GM21528 (cell line): ENCODE data around the gene IL23A.
A peak's percentile ranks its signal among the peaks of the same experiment; 100 is the strongest.
"Not testable (repeated sequence)": the region's sequence is repeated elsewhere in the genome, so short reads cannot be mapped to it uniquely, and the experiment has no call there.

Experiments
- ATAC-seq: cut with Tn5 transposase; IDR thresholded peaks from one replicate; pipeline ENCODE4 v1.9.1; 2021; ENCODE audit warnings: mild to moderate bottlenecking, moderate library complexity; ENCODE audit not compliant: unreplicated experiment, low FRiP score

IL23A gene

DNA sequence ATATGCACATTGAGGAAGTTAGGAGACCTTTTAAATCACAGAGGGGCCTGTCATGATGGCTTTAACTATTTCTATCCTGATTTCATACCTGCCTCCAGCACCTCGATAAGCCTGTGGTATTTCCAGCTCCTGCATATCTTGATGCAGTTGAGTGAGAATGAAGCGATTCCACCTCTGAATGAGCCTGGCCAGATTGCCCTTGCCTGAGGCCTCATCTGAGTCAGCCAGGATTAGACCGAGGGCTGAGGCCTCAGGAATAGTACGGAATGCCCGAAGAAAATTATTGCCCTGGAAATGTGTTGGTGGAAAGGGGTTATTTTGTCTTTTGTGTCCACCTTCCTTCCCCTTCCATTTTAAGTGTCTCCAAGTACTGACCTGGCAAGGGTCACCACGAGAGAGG is 14.5 kb upstream of the IL23A start:
- ATAC-seq = no peak

DNA sequence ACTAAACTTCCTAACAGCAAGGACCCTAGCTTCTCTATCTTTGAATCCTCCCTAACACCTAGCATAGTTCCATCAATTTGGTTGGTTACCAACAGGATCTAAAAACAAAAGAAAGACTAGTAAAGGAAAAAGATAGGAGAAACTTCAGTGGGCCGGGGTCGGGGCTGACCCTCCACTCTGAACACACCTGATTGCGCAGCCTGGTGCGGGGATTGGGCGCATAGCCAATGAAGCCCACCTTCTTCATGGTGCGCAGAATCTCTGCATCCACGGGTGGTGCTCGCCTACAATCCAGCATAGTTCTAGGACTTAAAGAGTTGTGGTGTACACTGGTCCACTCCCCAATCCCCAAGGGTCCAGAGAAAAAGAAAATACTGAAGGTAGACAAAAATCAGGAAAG is 12.6 kb upstream of the IL23A start:
- no peak for ATAC-seq

DNA sequence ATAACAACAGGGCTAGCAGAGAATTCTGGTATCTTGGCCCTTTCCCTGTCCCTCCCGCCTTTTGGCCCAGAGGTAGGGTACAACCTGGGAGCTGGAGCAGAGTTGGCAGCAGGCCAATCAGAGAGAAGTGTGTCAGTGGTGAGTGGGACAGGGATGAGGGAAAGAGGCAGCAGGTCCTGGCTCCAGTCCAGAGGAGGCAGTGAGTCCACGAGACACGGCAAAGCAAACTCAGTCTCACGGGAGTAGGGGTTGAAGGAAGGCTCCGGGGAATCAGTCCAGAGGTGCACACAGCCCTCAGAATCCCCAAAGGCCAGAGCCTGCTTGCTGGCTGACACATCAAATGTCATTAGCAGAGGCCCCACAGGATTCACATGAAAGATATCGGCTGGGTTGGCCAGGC is 12.2 kb upstream of the IL23A start:
- no peak for ATAC-seq

DNA sequence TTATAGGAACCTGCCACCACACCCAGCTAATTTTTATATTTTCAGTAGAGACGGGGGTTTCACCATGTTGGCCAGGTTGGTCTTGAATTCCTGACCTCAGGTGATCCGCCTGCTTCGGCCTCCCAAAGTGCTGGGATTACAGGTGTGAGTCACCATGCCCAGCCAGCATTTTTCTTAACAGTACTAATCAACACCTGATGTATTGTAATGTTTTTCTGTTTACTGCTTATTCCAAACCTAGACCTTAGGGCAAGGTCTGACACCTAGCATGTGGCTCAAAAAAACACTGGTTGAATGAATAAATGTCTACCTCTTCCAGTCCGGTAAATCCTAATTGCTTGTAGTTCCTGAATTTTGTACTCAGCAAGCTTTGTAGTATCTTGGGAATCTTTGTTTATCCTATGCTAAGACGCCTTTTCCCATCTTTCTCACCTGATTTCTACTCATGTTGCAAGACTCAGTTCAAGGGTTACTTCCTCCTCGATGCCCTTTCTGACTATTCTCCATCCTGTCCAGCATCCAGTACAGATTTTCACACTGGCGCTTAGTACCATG is 7.7 kb upstream of the IL23A start:
- ATAC-seq = no peak

DNA sequence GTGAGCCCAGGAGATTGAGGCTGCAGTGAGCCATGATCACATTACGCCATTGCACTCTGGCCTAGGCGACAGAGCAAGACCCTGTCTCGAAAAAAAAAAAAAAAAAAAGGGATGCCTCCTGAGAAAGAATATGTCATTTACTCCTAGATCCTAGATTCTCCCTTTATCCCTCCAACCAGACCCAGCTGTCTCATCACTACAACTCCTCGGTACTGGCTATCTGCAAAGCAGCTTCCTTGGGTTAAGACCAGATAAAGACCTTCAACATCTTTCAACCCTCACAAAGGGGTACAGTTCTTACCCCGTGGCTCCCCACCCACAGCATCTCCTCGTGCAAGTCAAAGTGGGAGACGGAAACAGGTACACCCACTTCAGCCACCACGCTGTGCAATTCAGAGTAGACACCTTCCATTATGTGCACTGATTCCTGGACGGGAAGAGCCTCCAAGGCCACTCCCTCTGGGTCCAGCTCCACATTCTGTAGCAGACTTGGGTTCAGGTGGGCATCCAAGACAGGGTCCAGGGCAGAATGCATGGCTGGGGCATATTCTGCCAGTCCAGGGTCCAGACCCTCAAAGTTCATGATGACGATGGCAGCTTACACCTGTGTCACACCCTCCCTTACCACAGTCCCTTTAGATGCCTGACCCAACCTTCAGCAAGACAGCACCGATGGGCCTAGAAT is 6.0 kb upstream of the IL23A start:
- no peak for ATAC-seq

DNA sequence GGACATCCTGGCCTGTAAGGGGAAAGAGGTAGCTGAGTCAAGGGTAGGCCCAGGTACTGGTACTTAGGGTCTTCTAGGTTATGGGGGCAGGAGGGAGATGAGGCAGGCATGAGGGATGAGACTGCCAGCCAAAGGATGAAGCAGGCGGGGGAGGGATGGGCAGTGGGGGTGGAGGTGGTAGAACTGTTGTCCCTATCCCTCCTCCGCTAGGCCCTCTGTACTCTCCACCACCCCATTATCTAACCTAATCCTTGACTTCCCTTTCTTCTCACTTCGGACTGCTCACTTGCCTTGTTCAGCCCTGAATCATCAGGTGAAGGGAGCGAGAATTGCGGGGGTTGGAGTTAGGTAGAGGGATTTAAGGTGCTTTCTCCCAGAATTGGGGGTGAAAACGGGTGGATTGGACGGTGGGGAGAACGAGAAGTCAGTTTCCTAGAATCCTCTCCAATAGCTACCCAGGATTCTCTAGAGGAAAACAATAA is 5.4 kb upstream of the IL23A start:
- no peak for ATAC-seq

DNA sequence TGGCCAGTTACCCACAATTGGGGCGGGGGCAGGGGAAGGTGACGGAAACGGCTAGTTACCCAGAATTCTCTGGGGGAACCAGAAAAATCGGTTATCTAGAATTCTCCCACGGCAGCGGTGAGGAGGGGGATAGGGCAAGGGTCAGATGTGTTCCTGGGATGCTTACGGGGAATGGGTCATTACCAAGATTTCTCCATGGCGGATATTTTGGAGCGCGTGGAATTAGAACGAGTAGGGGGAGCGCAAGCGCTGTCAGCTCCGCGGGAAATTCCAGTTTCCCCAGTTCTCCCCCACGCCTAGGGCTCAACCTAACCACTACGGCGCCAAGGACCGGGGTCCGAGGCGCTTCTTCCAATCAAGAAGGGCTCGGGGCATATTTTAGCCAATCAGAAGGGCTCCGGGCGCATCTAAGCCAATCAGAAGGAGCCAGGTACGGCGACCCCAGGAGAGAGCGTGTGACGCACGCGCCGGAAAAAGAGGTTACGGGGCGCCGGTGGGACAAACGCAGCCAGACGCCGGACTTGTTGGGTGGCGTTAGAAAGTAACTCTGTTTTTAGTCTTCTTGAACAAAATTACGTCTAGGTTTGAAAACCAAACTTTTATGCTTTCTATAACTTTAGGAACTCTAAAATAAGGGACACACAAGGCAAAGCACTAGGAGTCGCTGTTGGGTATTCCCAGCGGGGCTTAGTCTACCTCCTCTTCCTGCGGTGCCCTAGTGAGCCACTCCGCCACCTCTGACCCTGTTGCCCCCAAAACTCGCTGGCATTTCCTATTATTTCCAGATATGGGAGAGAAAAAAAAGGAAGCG is 4.8 kb upstream of the IL23A start, which contains the start of gene PAN2:
Gene PAN2, minus strand, starts transcription at position 322 of the 811 bp plus-strand sequence. CDS start 906 bp downstream, outside the sequence.
- peak; percentile 88 for ATAC-seq

DNA sequence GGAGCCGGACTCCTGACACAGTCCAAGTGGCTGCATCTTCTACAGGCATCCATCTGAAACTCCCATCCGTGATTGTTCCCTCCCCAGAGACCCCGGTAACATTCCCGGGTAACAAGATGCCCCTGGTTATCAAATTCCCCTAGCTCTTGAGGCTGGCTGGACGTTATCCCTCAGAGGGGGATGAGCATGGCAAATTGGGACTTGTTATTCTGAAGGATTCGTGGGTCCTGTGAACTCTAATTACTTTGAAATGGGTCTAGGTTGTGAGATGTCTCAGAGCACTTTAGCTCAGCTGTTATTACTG is 4.2 kb upstream of the IL23A start:
- no peak for ATAC-seq

DNA sequence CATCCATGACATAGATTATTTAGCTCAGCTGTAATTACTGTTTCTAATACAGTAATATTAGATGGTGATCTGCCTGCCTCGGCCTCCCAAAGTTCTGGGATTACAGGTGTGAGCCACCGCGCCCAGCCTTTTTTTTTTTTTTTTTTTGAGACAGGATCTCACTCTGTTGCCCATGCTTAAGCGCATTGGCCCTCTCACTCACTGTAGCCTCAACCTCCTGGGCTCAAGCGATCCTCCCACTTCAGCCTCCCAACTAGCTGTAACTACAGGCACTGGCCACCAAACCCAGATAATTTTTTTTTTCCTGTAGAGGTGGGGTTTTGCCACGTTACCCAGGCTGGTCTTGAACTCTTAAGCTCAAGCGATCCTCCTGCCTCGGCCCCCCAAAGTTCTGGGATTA is 3.2 kb upstream of the IL23A start:
- ATAC-seq = not testable (repeated sequence)

DNA sequence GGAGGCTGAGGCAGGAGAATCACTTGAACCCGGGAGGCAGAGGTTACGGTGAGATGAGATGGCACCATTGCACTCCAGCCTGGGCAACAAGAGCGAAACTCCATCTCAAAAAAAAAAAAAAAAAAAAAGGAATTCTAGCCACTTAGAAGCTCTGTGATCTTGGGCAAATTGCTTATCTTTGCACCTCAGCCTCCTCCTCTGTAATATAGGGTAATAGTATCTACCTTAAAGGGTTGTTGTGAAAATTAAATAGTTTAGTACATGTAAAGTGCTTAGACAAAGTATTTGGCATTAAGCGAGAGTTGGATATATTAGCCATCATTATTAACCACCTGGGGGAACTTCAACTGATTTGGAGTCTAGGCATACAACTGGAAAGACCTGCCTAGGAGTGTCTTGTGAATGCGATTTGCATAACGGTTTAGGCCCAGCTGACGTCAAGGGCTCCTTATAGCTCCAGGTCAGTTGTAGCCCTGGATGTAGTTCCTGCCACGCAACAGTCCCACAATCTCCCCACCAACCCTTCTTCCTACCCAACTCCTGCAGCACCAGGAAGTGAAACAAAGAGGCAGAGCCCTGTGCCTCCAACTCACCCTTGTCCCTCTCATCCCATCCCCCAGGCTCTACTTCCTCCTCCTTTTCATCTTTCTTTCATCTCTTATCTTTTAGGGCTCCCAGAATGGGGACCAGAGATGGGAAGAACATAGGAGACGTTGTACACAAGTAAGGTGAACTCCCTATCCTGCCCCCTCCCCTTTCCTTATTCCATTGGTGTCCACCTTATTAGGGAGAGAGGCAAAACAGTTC is 2.1 kb upstream of the IL23A start:
- ATAC-seq = no peak

DNA sequence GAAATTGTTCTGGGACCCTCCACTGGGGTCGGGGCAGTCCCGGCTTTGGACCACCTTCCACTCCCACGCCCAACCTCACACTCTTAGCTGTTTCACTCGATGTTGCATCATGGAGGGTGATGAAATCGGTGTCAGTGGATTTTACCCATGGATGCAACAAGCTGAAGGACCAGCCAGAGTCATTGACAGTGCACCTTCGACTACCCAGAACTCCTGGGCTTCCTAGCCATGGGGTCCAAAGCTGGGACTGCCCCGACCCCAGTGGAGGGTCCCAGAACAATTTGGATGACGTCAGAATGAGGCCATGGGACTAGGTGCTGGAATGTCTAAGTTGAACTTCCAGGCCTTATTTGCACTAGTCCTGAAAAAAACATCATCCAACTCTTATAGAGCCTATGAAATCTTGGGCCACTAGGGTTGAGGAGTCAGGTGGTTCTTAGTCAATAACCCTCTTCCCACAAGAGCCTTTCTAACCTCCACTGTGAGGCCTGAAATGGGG is 882 bp upstream of the IL23A start:
- no peak for ATAC-seq

DNA sequence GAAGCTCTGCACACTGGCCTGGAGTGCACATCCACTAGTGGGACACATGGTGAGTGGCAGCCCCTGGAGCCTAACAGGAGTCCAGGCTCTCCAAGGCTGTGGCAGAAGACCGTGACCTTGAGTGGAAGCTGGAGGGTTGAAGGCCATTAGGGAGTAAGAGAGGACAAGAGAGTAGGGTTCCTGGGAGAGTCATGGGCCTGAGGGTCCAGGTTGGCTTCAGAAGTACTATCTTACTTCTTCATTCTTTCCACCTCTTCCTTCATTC is 406 bp downstream of the IL23A start:
- ATAC-seq = no peak

DNA sequence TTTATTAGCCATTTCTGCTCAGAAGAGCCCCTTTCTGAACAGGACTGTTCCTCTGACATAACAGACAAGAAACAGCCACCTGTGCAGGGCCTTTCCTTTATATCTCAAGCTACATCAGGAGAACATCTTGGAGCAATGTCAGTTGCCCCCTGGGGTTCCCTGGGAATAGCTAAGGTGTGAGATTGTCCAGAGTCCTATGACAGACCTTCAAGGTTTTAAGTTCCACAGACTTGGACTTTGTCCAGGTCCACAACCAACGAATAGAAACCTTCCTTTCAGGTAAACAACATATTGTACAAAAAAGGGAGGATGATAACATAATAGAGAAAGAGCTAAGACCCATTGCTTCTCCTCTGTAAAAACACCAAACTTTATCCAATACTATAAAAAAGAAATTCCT is 2.9 kb downstream of the IL23A start:
- ATAC-seq = no peak

DNA sequence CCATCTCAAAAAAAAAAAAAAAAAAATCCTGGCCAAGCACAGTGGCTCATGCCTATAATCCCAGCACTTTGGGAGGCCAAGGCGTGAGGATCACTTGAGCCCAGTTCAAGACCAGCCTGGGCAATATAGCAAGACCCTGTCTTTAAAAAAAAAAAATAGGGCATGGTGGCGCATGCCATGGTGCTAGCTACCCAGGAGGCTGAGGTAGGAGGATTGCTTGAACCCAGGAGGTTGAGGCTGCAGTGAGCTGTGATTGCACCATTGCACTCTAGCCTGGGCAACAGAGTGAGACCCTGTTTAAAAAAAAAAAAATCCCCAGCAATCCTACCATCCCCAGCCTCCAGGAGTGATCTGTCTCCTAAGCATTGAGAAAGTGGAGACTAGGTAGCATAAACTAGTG is 3.6 kb downstream of the IL23A start:
- not testable (repeated sequence) for ATAC-seq

DNA sequence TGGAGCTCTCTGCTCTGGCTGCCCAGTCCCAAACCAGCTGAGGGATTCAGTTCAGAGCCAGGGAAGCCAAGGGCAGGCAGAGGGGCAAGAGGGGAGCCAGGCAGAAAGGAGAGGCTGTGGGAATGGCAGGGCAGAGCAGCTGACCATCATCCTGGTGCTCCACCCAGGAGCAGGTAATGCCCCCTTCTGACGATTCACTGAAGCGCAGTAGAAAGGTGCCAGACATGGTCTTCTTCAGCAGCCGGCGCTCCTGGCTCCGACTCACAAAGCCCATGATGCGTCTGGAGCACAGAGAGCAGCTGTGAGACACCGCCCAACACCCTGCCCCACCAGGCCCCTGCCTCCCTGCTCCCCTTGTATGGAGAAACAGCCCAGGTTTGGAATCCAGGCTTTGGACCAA is 8.0 kb downstream of the IL23A start:
- no peak for ATAC-seq

DNA sequence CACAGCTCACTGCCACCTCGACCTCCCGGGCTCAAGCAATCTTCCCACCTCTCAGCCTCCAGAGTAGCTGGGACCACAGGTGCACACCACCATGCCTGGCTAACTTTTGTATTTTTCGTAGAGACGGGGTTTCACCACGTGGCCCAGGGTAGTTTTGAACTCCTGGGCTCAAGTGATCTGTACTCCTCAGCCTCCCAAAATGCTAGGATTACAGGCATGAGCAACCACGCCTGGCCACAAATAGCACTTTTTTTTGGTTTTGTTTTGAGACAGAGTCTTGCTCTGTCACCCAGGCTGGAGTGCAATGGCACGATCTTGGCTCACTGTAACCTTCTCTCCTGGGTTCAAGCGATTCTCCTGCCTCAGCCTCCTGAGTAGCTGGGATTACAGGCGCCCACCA is 8.6 kb downstream of the IL23A start:
- not testable (repeated sequence) for ATAC-seq

DNA sequence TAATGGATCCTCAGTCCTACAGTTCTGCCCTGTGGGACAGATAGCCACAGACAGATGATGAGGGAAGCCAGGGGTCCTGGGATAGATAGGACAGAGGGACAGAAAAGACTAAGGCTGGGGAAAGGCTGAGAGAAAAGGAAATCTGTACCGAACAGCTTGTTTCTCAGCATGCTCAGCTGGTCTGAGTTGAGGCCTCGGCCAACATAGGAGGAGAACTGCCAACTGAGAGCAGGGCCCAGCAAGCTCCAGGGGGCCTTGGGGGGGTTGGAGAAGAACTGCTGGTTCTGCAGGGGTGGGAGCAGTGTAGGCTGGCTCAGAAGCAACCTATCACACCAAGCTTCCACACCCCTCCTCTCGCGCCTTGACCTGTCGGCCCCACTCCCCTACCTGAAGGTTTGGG is 10.1 kb downstream of the IL23A start:
- no peak for ATAC-seq

DNA sequence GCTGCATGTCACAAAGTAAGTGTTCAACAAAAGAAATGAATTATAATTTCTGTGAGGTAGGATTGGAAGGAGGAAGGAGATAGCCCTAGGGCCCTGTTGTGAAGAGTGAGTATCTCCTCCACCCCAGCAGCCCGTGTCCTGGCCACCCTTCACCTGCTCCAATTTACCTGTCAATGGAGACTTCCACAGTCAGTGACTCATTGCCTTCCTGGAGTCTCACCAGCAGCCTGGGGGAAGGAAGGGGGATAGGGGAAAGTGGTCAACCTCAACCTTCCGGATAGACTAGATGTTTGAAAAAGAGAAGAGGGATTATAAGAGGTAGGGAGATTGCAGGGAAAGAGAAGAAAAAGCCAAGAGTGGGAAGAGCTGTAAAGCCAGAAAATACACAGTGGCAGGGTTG is 12.0 kb downstream of the IL23A start:
- no peak for ATAC-seq

DNA sequence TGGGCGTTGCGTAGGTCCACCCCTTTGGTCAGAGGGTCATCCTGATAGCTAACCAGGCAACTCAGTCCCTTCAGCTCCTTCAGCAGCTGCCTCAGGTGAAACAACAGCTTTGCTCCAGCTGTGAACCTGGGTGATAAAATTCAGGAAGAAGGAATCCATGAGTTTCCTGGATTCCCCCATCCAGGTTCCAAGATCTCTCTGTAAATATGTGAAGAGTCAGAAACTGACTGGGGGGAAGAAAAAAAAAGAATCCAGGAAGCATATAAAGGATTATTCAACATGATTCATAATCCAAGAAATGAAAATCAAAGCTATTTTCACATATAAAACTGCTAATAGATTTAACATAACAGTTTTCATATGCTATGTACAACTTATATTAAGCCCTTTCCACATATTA is 12.6 kb downstream of the IL23A start:
- ATAC-seq = no peak

DNA sequence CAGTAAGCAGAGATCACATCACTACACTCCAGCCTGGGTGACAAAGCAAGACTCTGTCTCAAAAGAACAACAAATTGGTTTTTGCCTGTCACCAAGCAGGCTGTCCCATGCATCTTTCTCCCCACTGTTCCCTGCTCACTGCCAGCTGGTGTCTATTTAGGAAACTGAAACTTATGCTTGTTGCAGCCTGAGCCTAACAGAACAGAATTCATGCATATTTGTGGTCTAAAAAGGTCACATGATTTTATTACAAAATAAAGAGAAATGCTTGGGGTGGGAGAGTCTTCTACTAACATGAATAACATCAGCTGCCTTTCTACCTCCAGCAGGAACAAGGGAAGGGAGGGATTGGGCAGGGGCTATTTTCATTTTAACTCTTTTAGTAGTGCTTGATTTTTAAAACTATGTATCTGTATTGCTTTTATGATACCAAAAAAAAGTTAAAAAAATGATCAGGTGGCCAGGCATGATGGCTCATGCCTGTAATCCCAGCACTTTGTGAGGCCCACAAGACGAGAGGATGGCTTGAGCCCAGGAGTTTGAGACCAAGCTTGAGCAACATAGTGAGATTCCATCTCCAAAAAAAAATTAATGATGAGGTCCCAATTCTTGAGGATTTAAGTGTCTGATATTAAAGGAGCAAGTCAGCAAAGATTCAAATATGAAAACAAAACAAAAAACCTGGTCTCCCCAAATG is 20.3 kb downstream of the IL23A start:
- no peak for ATAC-seq
